ENCODE data around the gene BPIFB3.

BPIFB3 gene

GRCh38 chr20:33019465-33020277 is 34.0 kb upstream of the BPIFB3 start:
- H3K9me3 ChIP-seq (ENCODE audit: control insufficient read depth, low read depth, low read length) = no peaks in the 10 kb centered on the region
- no peak overlapping the region for H3K27ac ChIP-seq (ENCODE audit: low read length)
- H3K9ac ChIP-seq (ENCODE audit: low read length) = no peak overlapping the region
- H3K36me3 ChIP-seq (ENCODE audit: control insufficient read depth, low read depth, low read length) = no peaks in the 10 kb centered on the region
- no peaks in the 10 kb centered on the region for H3K27me3 ChIP-seq (ENCODE audit: control insufficient read depth, insufficient read depth, low read length)
- H3K4me3 ChIP-seq (ENCODE audit: low read length) = no peak overlapping the region
- no peaks in the 10 kb centered on the region for H3K4me1 ChIP-seq (ENCODE audit: control insufficient read depth, low read depth, low read length)

- Histone ChIP-seq H3K9me3 (ENCODE audit: control insufficient read depth, low read depth, low read length) (no peaks in the 10 kb centered on the region), H3K27ac (ENCODE audit: low read length) (no peak overlapping the region), H3K4me1 (ENCODE audit: control insufficient read depth, low read depth, low read length) (no peaks in the 10 kb centered on the region), H3K9ac (ENCODE audit: low read length) (no peak overlapping the region), H3K4me3 (ENCODE audit: low read length) (no peak overlapping the region), H3K36me3 (ENCODE audit: control insufficient read depth, low read depth, low read length) (no peaks in the 10 kb centered on the region), H3K27me3 (ENCODE audit: control insufficient read depth, insufficient read depth, low read length) (no peaks in the 10 kb centered on the region)
Observed at GRCh38 chr20:33020278-33021161, 33.2 kb upstream of the BPIFB3 start.

- Histone ChIP-seq H3K4me1 (ENCODE audit: control insufficient read depth, low read depth, low read length) (no peaks in the 10 kb centered on the region), H3K9me3 (ENCODE audit: control insufficient read depth, low read depth, low read length) (no peaks in the 10 kb centered on the region), H3K36me3 (ENCODE audit: control insufficient read depth, low read depth, low read length) (no peaks in the 10 kb centered on the region), H3K27me3 (ENCODE audit: control insufficient read depth, insufficient read depth, low read length) (no peaks in the 10 kb centered on the region), H3K9ac (ENCODE audit: low read length) (no peak overlapping the region), H3K27ac (ENCODE audit: low read length) (no peak overlapping the region), H3K4me3 (ENCODE audit: low read length) (no peak overlapping the region)
Observed at GRCh38 chr20:33021879-33022278, 31.8 kb upstream of the BPIFB3 start.

- Histone ChIP-seq H3K36me3 (ENCODE audit: control insufficient read depth, low read depth, low read length) (no peaks in the 10 kb centered on the region), H3K9ac (ENCODE audit: low read length) (no peak overlapping the region), H3K4me3 (ENCODE audit: low read length) (no peak overlapping the region), H3K4me1 (ENCODE audit: control insufficient read depth, low read depth, low read length) (no peaks in the 10 kb centered on the region), H3K9me3 (ENCODE audit: control insufficient read depth, low read depth, low read length) (no peaks in the 10 kb centered on the region), H3K27me3 (ENCODE audit: control insufficient read depth, insufficient read depth, low read length) (no peaks in the 10 kb centered on the region), H3K27ac (ENCODE audit: low read length) (no peak overlapping the region)
Observed at GRCh38 chr20:33022289-33022688, 31.4 kb upstream of the BPIFB3 start.

GRCh38 chr20:33022694-33023438 is 30.8 kb upstream of the BPIFB3 start:
- no peaks in the 10 kb centered on the region for H3K9me3 ChIP-seq (ENCODE audit: control insufficient read depth, low read depth, low read length)
- no peaks in the 10 kb centered on the region for H3K27me3 ChIP-seq (ENCODE audit: control insufficient read depth, insufficient read depth, low read length)
- no peak overlapping the region for H3K27ac ChIP-seq (ENCODE audit: low read length)
- no peak overlapping the region for H3K4me3 ChIP-seq (ENCODE audit: low read length)
- H3K9ac ChIP-seq (ENCODE audit: low read length) = no peak overlapping the region
- no peaks in the 10 kb centered on the region for H3K36me3 ChIP-seq (ENCODE audit: control insufficient read depth, low read depth, low read length)
- no peaks in the 10 kb centered on the region for H3K4me1 ChIP-seq (ENCODE audit: control insufficient read depth, low read depth, low read length)

- H3K9me3 ChIP-seq (ENCODE audit: control insufficient read depth, low read depth, low read length) = no peaks in the 10 kb centered on the region
- no peak overlapping the region for H3K9ac ChIP-seq (ENCODE audit: low read length)
- H3K27ac ChIP-seq (ENCODE audit: low read length) = no peak overlapping the region
- no peak overlapping the region for H3K4me3 ChIP-seq (ENCODE audit: low read length)
- no peaks in the 10 kb centered on the region for H3K27me3 ChIP-seq (ENCODE audit: control insufficient read depth, insufficient read depth, low read length)
- no peaks in the 10 kb centered on the region for H3K36me3 ChIP-seq (ENCODE audit: control insufficient read depth, low read depth, low read length)
- H3K4me1 ChIP-seq (ENCODE audit: control insufficient read depth, low read depth, low read length) = no peaks in the 10 kb centered on the region
Observed at GRCh38 chr20:33023439-33024242, 30.1 kb upstream of the BPIFB3 start.

- H3K36me3 ChIP-seq (ENCODE audit: control insufficient read depth, low read depth, low read length) = no peaks in the 10 kb centered on the region
- H3K4me1 ChIP-seq (ENCODE audit: control insufficient read depth, low read depth, low read length) = no peaks in the 10 kb centered on the region
- H3K9me3 ChIP-seq (ENCODE audit: control insufficient read depth, low read depth, low read length) = no peaks in the 10 kb centered on the region
Observed at GRCh38 chr20:33024243-33024560, 29.5 kb upstream of the BPIFB3 start.

GRCh38 chr20:33024609-33025317 is 28.9 kb upstream of the BPIFB3 start:
- no peaks in the 10 kb centered on the region for H3K9me3 ChIP-seq (ENCODE audit: control insufficient read depth, low read depth, low read length)
- no peak overlapping the region for H3K4me3 ChIP-seq (ENCODE audit: low read length)
- no peak overlapping the region for H3K27ac ChIP-seq (ENCODE audit: low read length)
- H3K27me3 ChIP-seq (ENCODE audit: control insufficient read depth, insufficient read depth, low read length) = no peaks in the 10 kb centered on the region
- H3K4me1 ChIP-seq (ENCODE audit: control insufficient read depth, low read depth, low read length) = no peaks in the 10 kb centered on the region
- no peak overlapping the region for H3K9ac ChIP-seq (ENCODE audit: low read length)
- H3K36me3 ChIP-seq (ENCODE audit: control insufficient read depth, low read depth, low read length) = no peaks in the 10 kb centered on the region

More at GRCh38 chr20:33024243-33024560, 29.5 kb upstream of the BPIFB3 start:
- Histone ChIP-seq H3K27me3 (ENCODE audit: control insufficient read depth, insufficient read depth, low read length) (no peaks in the 10 kb centered on the region), H3K9ac (ENCODE audit: low read length) (no peak overlapping the region), H3K4me3 (ENCODE audit: low read length) (no peak overlapping the region), H3K27ac (ENCODE audit: low read length) (no peak overlapping the region)

- no peaks in the 10 kb centered on the region for H3K27me3 ChIP-seq (ENCODE audit: control insufficient read depth, insufficient read depth, low read length)
- H3K4me1 ChIP-seq (ENCODE audit: control insufficient read depth, low read depth, low read length) = no peaks in the 10 kb centered on the region
- no peaks in the 10 kb centered on the region for H3K9me3 ChIP-seq (ENCODE audit: control insufficient read depth, low read depth, low read length)
- H3K4me3 ChIP-seq (ENCODE audit: low read length) = no peak overlapping the region
- no peak overlapping the region for H3K27ac ChIP-seq (ENCODE audit: low read length)
- H3K9ac ChIP-seq (ENCODE audit: low read length) = no peak overlapping the region
- H3K36me3 ChIP-seq (ENCODE audit: control insufficient read depth, low read depth, low read length) = no peaks in the 10 kb centered on the region
Observed at GRCh38 chr20:33025318-33025876, 28.3 kb upstream of the BPIFB3 start.

GRCh38 chr20:33026072-33026778 is 27.5 kb upstream of the BPIFB3 start:
- no peaks in the 10 kb centered on the region for H3K9me3 ChIP-seq (ENCODE audit: control insufficient read depth, low read depth, low read length)
- H3K9ac ChIP-seq (ENCODE audit: low read length) = no peak overlapping the region
- no peaks in the 10 kb centered on the region for H3K36me3 ChIP-seq (ENCODE audit: control insufficient read depth, low read depth, low read length)
- no peaks in the 10 kb centered on the region for H3K27me3 ChIP-seq (ENCODE audit: control insufficient read depth, insufficient read depth, low read length)
- H3K4me3 ChIP-seq (ENCODE audit: low read length) = no peak overlapping the region
- H3K27ac ChIP-seq (ENCODE audit: low read length) = no peak overlapping the region
- H3K4me1 ChIP-seq (ENCODE audit: control insufficient read depth, low read depth, low read length) = no peaks in the 10 kb centered on the region
